ENCODE data around the gene ROBO1.

ROBO1 gene

GRCh38 chr3:78610462-78611125 is 1157.2 kb downstream of the ROBO1 start:
- H3K36me3 ChIP-seq (ENCODE audit: insufficient read depth): no peaks in the 10 kb centered on the region
- H2AFZ ChIP-seq (ENCODE audit: low read depth): no peak overlapping the region
- H3K4me1 ChIP-seq (ENCODE audit: low read depth, poor library complexity, severe bottlenecking): no peaks in the 10 kb centered on the region
- no peak overlapping the region for H3K4me2 ChIP-seq
- no peaks in the 10 kb centered on the region for H3K79me2 ChIP-seq (ENCODE audit: insufficient read depth, low read depth)
- H3K9ac ChIP-seq: no peak overlapping the region
- H4K20me1 ChIP-seq (ENCODE audit: insufficient read depth): no peaks in the 10 kb centered on the region
- TF ChIP-seq CTCF (conservative IDR thresholded peaks at IDR 0.05; ENCODE audit: low read depth, low read length): no peak
- H3K4me3 ChIP-seq (IDR thresholded peaks at IDR 0.05; ENCODE audit: insufficient read depth, low read depth, low read length): no peak overlapping the region
- H3K27ac ChIP-seq: no peak overlapping the region
- H3K27me3 ChIP-seq (ENCODE audit: insufficient read depth, low read depth): no peaks in the 10 kb centered on the region

GRCh38 chr3:78606756-78607155 is 1161.0 kb downstream of the ROBO1 start:
- Histone ChIP-seq H3K4me2 (no peak overlapping the region), H3K79me2 (ENCODE audit: insufficient read depth, low read depth) (no peaks in the 10 kb centered on the region)
- TF ChIP-seq CTCF (conservative IDR thresholded peaks at IDR 0.05; ENCODE audit: low read depth, low read length): no peak

GRCh38 chr3:78605178-78605577 is 1162.6 kb downstream of the ROBO1 start:
- no peak for TF ChIP-seq CTCF (conservative IDR thresholded peaks at IDR 0.05; ENCODE audit: low read depth, low read length)
- H3K79me2 ChIP-seq (ENCODE audit: insufficient read depth, low read depth): no peaks in the 10 kb centered on the region
- no peak overlapping the region for H3K9ac ChIP-seq
- no peak overlapping the region for H3K4me2 ChIP-seq
- no peaks in the 10 kb centered on the region for H3K4me1 ChIP-seq (ENCODE audit: low read depth, poor library complexity, severe bottlenecking)
- no peak overlapping the region for H3K27ac ChIP-seq
- H4K20me1 ChIP-seq (ENCODE audit: insufficient read depth): no peaks in the 10 kb centered on the region
- H3K27me3 ChIP-seq (ENCODE audit: insufficient read depth, low read depth): no peaks in the 10 kb centered on the region
- H2AFZ ChIP-seq (ENCODE audit: low read depth): no peak overlapping the region
- H3K36me3 ChIP-seq (ENCODE audit: insufficient read depth): no peaks in the 10 kb centered on the region
- no peak overlapping the region for H3K4me3 ChIP-seq (IDR thresholded peaks at IDR 0.05; ENCODE audit: insufficient read depth, low read depth, low read length)

More at GRCh38 chr3:78606756-78607155, 1161.0 kb downstream of the ROBO1 start:
- H4K20me1 ChIP-seq (ENCODE audit: insufficient read depth): no peaks in the 10 kb centered on the region
- no peaks in the 10 kb centered on the region for H3K27me3 ChIP-seq (ENCODE audit: insufficient read depth, low read depth)
- H3K4me1 ChIP-seq (ENCODE audit: low read depth, poor library complexity, severe bottlenecking): no peaks in the 10 kb centered on the region
- no peak overlapping the region for H2AFZ ChIP-seq (ENCODE audit: low read depth)
- no peak overlapping the region for H3K27ac ChIP-seq
- no peak overlapping the region for H3K4me3 ChIP-seq (IDR thresholded peaks at IDR 0.05; ENCODE audit: insufficient read depth, low read depth, low read length)
- H3K9ac ChIP-seq: no peak overlapping the region
- no peaks in the 10 kb centered on the region for H3K36me3 ChIP-seq (ENCODE audit: insufficient read depth)

GRCh38 chr3:78604341-78604740 is 1163.5 kb downstream of the ROBO1 start:
- Histone ChIP-seq H3K27me3 (ENCODE audit: insufficient read depth, low read depth) (no peaks in the 10 kb centered on the region), H3K9ac (no peak overlapping the region), H4K20me1 (ENCODE audit: insufficient read depth) (no peaks in the 10 kb centered on the region), H3K4me1 (ENCODE audit: low read depth, poor library complexity, severe bottlenecking) (no peaks in the 10 kb centered on the region), H3K79me2 (ENCODE audit: insufficient read depth, low read depth) (no peaks in the 10 kb centered on the region), H3K4me3 (IDR thresholded peaks at IDR 0.05; ENCODE audit: insufficient read depth, low read depth, low read length) (no peak overlapping the region), H3K36me3 (ENCODE audit: insufficient read depth) (no peaks in the 10 kb centered on the region), H3K27ac (no peak overlapping the region), H3K4me2 (no peak overlapping the region), H2AFZ (ENCODE audit: low read depth) (no peak overlapping the region)
- no peak for TF ChIP-seq CTCF (conservative IDR thresholded peaks at IDR 0.05; ENCODE audit: low read depth, low read length)
